NOMO-1 (cell line): ENCODE results near the gene LTC4S.
"Not testable (repeated sequence)": the region's sequence is repeated elsewhere in the genome, so short reads cannot be mapped to it uniquely, and the experiment has no call there.

Experiments
- DNase-seq, 2 experiments: peaks; one replicate each; lab custom pipeline; 2025; ENCODE audit not compliant: unreplicated experiment in 2 of 2; lab: John Stamatoyannopoulos, UW

The LTC4S gene

DNA sequence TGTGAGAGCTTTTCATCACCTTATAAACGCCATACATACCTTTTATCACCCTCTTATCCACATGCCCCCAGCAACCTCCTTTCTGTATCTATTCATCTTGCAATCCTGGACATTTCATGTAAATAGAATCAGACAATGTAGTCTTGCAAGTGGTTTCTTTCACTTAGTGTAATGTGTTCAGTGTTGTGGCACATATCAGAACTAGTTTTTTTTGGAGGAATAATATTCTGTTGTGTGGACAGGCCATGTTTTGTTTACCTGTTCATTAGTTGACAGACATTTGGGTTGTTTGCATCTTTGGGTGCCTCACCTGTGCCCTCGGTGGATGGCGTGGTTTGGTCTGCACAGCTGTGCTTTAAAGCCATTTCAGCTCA, 28.3 kb downstream of the LTC4S start:
- no peak for DNase-seq

DNA sequence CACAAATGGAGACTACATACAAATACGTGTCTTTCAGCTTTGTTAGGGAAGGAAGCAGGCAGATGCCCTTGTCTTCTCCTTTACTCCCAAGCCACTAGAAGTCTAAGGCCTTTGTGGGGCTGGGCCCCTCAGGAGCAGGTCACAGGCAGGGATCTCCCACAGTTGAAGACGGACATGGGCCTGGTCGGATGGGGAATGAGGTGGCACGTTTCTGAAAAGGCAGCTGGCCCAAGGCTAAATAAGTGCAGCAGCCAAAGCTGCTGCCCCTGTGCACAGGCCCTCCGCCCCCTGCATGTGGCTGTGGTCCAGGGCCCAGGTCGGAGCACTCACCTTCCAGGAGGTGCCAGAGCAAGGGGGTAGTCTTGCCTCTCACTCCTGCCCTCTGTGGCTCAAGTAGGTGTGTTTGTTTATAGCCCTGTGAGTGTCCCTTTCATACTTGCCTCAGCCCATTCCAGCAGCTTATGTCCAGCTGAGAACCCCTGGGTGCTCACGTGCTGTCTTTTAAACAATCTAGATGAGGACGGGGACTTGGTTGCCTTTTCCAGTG, 28.7 kb downstream of the LTC4S start:
- no peak for DNase-seq

DNA sequence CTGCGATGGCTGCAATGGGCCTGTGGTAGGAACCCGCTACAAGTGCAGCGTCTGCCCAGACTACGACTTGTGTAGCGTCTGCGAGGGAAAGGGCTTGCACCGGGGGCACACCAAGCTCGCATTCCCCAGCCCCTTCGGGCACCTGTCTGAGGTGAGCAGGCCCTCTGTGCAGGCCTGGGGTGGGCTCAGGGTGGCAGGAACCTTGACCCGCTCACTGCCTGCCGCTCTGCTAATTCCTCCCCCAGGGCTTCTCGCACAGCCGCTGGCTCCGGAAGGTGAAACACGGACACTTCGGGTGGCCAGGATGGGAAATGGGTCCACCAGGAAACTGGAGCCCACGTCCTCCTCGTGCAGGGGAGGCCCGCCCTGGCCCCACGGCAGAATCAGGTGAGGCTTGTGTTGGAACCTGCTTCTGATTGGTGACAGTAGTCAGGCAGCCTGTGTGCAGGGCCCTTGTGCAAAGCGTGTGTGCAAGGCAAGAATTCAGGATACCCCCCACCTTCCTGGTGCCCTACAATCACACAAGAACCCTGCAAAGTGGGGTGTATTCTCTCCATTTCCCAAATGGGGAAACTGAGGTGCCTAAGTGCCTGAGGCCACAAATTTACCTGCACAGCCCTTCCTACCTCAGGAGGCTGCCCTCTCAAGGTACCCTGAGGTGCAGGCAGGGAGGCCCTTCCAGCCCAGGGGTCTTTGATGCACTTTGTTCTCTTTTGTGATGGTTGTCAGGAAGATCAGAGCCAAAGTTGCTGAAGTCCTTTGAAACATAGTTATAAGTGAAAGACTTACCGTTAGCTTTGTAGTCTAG, 30.4 kb downstream of the LTC4S start:
- DNase-seq, result no peak

DNA sequence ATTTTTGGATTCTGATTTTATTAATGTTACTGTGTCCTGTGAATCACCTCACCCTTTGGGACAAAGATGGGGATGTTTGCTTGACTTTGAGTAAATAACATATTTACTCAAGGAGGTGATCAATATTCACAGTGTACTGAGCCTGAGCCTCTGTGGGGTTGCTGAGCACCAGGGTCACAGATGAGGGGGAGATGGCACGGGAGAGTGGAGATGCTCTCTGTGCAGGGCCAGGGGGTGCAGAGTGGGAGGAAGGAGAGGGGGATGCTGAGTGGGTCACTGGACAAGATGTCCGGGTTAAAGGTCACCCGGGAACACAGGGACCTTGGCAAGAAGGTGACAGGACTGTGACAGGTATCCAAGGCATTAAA, 30.9 kb downstream of the LTC4S start:
- DNase-seq, result no peak

DNA sequence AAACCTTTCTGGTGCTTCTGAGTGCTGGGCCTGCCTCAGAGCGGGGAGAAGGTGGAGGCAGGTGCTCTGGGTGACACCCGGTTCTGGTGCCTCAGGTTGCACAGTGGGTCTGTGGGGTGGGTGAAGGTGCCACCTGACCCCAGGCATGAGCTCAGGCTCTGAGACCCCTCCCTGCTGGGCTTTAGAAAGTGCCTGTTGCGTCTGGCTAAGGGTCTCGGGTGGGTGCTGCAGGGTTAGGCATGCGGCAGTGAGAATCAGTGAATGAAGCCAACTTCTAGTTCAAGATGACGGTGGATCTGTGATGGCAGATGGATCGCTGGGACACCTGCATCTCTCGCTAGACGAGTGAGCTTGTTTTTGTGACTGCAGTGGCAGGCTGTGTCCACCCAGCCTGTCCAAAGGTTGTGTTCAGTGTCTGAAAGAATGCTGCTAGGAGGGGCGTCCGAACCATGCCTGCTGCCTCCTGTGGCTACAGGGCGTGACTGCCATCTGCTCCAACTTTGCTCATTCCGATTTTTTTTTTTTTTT, 31.9 kb downstream of the LTC4S start:
- DNase-seq, result no peak

DNA sequence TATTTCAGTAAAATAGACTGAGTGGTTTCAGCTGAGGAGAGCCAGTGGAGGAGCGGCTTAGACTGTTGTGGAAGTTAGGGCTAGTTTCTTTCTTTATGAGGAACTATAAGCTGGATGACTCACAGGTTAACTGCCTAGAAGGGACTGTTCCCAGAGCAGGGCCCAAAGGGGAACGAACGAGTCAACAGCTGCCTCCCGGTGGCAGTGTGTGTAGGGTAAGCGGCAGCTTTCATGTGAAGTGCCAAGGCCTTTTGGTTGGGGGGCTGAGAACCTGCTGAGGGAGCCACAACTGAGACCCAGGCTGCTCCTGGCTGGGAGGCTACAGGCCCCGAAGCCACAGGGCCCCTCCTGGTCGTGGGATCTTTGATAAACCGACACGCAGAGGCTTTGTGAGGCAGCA, 33.9 kb downstream of the LTC4S start:
- peak; percentile 87 to 98 for DNase-seq

DNA sequence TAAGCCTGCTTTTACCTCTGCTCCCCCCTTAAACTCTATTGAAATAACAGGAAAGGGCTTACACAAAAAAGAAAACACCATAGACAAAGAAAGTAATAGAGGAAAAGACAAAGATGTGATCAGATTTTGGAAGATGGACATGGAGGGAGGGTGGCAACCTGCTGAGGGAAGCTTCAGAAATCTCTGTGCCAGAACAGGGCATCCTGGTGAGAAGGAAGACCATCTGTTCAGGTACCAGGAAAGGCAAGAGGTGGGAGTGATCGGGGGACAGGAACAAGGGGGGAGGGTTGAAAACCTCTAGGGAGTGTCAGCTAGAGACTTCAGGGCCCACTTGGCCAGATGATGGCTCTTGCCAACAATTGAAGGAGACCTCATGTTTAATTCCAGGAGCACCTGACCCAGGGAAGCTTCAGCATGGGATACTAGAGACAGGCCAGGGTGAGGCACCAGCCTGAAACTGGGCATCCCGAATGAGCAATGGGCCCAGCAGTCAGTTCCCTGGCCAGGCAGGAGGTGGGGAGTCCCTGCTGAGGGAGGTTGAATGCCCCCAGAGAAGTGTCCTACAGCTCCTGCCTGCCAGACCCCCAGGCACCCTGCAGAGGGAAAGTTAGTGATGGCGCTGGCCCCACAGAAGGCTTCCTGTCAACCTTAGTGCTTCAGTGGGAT, 35.1 kb downstream of the LTC4S start:
- no peak for DNase-seq

DNA sequence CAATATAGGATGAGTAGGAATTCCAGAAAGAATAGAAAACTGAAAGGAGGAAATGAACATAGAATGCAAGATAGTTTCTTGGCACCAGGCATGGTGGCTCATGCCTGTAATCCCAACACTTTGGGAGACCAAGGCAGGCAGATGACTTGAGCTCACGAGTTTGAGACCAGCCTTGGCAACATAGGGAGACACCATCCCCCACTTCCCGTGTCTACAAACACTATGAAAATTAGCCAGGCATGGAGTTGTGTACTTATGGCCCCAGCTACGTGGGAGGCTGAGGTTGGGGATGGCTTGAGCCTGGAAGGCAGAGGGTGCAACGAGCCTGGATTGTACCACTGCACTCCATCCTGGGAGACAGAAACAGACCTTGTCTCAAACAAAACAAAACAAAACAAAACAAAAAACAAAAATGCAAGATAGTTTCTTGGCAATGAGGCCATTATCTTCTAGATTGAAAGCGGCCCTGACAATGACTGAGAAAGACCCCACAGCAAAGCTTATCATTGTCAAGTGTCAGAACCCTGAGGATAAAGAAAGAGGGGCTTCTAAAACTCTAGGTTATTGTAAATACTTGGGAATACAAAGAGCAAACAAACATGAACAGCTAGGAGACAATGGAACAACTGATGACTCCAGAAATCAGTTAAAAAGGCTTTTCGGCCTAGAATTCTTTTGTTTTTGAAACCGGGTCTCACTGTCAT, 36.1 kb downstream of the LTC4S start:
- no peak for DNase-seq

DNA sequence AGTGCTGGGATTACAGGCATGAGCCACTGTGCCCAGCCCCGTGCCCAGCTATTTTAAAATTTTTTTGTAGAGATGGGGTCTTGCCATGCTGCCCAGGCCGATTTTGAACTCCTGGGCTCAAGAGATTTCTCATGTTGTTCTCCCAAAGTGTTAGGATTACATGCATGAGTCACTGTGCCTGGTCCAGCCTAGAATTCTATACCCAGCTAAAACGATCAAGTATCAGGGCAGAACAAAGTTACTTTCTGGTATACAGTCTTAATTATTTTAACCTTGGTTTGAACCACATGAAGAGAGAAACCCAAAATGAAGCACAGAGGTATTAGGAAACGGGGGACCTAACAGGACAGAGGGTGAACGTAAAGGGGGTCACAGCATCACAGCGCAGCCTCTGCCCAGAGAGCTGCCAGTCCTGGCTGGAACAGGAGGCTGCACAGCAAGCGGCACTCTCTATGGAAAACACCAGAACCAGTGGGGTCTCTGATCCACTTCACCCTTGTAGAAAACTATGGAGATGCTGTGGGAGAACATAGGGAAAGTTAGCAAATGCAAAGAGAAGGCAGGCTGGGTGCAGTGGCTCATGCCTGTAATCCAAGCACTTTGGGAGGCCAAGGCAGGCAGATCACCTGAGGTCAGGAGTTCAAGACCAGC, 37.2 kb downstream of the LTC4S start:
- no peak for DNase-seq

DNA sequence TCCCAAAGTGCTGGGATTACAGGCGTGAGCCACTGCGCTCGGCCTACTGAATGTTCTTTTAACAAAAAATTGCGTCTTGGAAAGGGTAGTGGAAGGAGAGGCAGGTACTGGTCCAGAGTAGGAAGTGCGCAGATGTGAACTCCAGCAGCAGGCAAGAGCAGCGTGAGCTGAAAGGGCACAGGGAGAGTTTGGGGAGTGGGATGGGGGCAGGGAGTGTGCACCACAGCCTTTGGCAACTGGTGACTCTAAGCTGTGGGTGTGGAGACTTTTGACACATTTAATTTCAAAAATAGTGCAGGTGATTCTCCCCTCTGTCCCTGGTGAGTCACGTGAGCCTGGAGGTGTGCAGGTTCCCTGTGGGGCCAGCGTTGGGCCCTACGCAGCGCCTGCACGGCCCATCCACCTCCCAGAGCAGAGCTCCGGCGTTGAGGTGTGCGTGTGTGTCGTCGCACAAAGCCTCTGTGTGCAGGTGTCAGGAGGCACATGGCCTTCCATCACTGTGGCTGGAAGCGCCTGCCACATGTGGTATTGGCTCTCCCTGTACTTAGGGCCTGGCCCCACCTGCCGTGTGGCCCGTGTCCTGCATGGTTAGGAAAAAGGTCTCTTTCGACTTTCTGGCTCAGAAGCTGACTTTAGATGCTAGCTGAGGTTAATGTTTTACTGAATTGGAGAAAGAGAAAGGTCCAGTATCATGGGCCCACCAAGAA, 38.4 kb downstream of the LTC4S start:
- DNase-seq, result no peak

DNA sequence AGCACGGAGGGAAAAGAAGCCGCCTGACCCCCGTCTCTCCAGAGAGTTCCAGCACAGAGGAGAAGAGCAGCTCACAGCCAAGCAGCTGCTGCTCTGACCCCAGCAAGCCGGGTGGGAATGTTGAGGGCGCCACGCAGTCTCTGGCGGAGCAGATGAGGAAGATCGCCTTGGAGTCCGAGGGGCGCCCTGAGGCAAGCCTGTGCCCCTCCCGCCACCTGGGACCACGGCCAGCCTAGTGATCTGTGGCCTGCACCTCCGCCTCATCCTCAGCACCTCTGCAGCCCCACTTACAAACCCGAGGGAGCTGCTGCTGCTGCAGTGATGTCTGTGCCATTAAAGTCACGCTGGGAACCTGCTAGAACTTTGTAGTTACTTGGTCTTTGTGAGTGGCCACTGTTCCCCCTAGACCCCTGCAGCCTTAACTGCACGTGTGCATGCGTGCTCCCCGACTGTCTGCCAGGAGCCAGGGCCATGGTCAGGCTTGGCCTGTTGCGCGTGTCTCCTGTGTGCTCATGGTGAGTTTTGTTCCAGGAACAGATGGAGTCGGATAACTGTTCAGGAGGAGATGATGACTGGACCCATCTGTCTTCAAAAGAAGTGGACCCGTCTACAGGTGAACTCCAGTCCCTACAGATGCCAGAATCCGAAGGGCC, 39.4 kb downstream of the LTC4S start:
- DNase-seq, result no peak

DNA sequence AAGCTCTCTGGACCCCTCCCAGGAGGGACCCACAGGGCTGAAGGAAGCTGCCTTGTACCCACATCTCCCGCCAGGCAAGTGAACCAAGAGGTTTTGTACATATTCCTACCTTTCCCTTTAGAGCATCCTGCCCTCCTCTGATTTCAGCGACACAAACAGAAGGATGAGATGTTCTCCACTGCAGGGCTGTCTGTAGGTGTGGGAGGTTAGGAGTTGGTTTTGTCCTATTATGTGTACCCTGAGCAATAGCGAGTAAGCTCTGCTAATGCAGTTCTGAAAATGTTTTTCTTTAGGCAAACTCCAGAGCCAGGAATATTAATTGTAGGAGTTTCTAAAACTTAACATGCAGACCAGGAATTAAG, 39.9 kb downstream of the LTC4S start:
- DNase-seq, result no peak

DNA sequence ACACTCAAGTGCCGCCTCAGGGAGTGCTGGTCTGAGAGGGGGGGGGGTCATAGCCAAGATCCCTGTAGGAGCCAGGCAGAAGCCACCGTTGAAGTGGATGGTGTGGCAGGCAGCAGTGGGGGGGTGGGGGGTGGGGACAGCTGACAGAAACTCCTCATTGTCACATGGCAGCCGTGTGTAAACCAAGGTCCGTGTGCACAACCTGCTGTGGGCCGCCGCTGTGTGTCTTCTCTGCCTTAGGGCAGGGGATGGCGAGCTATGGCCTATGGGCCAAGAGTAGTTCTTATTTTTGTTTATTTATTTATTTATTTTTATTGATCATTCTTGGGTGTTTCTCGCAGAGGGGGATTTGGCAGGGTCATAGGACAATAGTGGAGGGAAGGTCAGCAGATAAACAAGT, 40.3 kb downstream of the LTC4S start:
- no peak for DNase-seq

DNA sequence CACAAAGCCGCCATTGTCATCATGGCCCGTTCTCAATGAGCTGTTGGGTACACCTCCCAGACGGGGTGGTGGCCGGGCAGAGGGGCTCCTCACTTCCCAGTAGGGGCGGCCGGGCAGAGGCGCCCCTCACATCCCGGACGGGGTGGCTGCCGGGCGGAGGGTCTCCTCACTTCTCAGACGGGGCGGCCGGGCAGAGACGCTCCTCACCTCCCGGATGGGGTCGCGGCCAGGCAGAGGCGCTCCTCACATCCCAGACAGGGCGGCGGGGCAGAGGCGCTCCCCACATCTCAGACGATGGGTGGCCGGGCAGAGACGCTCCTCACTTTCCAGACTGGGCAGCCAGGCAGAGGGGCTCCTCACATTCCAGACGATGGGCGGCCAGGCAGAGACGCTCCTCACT, 41.1 kb downstream of the LTC4S start:
- not testable (repeated sequence) for DNase-seq

DNA sequence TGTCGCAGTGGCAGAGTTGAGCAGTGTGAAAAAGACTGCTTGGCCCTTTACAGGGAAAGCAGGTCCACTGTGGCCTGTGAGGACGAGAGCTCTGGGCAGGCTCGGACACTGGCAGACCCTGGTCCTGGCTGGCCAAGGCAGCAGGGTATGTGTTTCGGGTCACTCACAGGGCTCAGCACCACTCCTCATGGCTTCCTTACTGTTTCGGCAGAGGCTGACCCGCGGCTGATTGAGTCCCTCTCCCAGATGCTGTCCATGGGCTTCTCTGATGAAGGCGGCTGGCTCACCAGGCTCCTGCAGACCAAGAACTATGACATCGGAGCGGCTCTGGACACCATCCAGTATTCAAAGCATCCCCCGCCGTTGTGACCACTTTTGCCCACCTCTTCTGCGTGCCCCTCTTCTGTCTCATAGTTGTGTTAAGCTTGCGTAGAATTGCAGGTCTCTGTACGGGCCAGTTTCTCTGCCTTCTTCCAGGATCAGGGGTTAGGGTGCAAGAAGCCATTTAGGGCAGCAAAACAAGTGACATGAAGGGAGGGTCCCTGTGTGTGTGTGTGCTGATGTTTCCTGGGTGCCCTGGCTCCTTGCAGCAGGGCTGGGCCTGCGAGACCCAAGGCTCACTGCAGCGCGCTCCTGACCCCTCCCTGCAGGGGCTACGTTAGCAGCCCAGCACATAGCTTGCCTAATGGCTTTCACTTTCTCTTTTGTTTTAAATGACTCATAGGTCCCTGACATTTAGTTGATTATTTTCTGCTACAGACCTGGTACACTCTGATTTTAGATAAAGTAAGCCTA, 42.6 kb downstream of the LTC4S start:
- DNase-seq, result no peak

DNA sequence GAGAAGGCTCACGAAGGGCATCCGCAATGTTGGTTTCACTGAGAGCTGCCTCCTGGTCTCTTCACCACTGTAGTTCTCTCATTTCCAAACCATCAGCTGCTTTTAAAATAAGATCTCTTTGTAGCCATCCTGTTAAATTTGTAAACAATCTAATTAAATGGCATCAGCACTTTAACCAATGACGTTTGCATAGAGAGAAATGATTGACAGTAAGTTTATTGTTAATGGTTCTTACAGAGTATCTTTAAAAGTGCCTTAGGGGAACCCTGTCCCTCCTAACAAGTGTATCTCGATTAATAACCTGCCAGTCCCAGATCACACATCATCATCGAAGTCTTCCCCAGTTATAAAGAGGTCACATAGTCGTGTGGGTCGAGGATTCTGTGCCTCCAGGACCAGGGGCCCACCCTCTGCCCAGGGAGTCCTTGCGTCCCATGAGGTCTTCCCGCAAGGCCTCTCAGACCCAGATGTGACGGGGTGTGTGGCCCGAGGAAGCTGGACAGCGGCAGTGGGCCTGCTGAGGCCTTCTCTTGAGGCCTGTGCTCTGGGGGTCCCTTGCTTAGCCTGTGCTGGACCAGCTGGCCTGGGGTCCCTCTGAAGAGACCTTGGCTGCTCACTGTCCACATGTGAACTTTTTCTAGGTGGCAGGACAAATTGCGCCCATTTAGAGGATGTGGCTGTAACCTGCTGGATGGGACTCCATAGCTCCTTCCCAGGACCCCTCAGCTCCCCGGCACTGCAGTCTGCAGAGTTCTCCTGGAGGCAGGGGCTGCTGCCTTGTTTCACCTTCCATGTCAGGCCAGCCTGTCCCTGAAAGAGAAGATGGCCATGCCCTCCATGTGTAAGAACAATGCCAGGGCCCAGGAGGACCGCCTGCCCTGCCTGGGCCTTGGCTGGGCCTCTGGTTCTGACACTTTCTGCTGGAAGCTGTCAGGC, 43.6 kb downstream of the LTC4S start:
- no peak for DNase-seq

DNA sequence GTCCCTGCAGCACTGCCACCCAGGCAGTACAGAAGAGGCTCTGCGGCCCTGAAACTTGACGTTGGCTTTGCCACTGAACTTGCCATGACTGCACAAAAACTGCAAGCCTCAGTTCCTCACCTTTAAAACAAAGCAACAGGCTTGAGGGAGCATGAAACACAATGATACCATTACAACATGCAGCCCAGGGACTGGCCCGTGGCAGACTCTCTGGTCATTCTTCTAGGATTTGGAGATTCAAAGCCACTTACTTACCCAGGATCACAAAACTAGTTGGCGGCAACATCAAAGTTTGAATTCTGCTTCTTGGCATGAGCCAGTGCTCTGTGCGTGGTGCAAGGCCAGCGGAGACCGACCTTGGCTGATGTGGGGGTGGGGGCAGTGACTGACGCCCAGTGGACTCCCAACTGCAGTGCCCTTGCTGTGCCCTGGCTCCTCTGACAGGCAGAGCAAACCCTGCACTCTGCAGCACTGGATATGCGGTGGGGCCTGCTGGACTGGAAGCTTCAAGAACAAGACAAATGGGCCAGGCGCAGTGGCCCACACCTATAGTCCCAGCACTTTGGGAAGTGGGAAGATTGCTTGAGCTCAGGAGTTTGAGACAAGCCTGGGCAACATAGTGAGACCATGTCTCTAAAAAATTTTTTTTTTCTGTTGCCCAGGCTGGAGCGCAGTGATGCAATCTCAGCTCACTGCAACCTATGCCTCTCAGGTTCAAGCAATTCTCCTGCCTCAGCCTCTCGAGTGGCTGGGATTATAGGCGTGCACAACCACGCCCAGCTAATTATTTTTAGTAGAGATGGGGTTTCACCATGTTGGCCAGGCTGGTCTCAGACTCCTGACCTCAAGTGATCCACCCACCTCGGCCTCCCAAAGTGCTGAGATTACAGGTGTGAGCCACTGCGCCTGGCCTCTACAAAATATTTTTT, 45.8 kb downstream of the LTC4S start:
- no peak for DNase-seq
